Cerebellar cortex (tissue), 1 donor: ENCODE measurements around the gene CAPN6.

Experiments
- DNase-seq: peaks from one replicate; pipeline ENCODE4 v3.0.0-alpha.2; 2015; ENCODE audit warnings: low spot score

The CAPN6 gene

DNA sequence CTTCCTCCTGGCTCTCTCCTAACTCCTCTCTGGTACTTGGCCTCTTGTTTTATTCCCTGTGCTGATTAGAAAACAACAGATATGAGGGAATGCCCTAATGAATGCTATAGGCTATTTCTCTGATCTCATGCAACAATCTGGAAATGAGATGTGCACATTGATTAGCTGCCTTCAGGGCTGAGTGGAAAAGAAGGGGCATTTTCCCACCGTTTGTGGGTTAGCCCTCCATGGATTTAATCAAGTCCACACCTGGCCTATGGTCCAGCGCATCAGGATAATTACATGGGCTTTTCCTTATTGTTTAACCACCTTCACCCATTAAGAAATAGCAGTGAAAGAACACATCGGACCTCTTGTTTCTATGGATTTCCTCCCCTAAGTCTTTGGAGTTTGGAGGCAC lies 70.0 kb downstream of the CAPN6 start:
- DNase-seq = no peak

DNA sequence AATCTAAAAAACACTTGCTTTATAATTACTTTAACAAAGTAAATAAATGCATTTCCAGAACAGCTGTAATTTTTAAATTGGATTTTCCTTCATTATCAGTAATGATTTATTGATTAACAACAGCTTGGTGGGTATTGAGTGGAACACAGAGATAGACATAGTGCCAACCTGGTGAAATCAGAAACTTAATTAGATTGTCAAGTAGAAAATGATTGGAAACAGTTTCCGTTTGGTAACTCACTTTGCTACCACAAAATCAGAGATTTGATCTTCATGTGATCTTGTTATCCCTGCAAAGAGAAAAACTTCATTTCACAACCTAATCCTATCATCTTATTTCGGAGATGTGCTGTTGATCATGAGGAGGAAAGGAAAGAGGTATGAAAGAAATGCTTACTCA lies 70.8 kb downstream of the CAPN6 start:
- DNase-seq = no peak
